GM12874 (cell line): ENCODE results near the gene POU6F2.

Experiments
- TF ChIP-seq, protein P1 (sequence below): IDR thresholded peaks from 2 replicates; pipeline ENCODE4 v1.5.1; 2011; ENCODE audit warnings: low read depth, mild to moderate bottlenecking, control low read depth, low read length, moderate library complexity; ENCODE audit not compliant: insufficient read depth

Gene POU6F2

DNA sequence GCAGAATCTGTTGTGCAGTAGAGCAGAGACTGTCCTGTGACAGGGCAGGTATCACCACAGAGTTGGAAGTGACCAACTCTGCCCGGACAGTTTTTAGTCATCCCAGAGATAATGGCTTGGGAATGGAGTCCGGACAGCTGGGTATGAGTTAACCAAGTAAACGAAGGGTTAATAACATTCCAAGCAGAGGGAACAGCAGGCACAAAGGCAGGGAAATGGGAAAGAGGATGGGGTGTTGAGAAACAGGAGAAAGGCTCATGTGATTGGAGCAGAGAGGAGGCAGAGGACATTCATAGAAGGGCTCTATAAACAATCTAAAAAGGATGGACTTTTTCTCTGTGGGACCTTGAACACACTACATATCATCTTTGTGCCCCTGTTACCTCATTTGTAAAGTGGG is 456.3 kb downstream of the POU6F2 start:
- TF ChIP-seq, protein P1, sequence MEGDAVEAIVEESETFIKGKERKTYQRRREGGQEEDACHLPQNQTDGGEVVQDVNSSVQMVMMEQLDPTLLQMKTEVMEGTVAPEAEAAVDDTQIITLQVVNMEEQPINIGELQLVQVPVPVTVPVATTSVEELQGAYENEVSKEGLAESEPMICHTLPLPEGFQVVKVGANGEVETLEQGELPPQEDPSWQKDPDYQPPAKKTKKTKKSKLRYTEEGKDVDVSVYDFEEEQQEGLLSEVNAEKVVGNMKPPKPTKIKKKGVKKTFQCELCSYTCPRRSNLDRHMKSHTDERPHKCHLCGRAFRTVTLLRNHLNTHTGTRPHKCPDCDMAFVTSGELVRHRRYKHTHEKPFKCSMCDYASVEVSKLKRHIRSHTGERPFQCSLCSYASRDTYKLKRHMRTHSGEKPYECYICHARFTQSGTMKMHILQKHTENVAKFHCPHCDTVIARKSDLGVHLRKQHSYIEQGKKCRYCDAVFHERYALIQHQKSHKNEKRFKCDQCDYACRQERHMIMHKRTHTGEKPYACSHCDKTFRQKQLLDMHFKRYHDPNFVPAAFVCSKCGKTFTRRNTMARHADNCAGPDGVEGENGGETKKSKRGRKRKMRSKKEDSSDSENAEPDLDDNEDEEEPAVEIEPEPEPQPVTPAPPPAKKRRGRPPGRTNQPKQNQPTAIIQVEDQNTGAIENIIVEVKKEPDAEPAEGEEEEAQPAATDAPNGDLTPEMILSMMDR = no peak

DNA sequence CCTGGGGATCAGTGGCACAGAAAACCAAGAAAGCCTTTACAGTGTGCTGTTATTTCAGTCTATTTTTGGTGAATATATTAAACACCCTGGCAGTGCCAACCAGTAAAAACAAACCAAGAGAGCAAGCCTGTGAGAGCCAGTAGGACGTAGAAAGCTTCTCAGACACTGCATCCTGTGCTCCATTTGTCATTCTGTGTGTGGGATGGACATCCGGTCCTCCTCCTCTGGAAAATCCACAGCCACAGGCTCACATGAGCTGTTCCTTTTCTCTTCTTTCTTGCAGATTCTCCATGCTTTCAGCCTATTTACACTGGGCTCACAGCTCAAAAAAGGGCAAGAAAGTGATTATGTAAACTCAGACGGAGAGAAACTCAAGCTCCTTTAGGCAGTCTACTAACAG is 468.8 kb downstream of the POU6F2 start:
- TF ChIP-seq, protein P1 = no peak

DNA sequence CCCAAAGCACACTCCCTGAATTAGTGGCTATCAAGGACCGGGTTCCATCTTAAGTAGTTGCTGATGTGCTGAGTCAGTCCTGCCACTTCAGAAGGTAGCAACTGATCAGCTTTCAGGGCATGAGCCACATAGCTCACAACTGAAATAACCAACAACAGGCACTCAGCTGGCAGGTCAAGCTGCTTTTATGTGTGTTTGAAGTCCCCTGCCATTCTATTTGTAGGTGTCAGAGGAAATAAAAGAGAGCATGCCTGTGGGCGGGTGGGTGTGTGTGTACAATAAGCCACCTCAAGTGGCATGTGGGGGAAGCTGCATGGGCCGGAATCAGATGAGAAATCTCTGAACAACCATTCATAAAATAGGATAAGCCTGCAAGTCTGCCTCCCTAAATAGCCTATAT is 474.2 kb downstream of the POU6F2 start:
- TF ChIP-seq, protein P1 = no peak

DNA sequence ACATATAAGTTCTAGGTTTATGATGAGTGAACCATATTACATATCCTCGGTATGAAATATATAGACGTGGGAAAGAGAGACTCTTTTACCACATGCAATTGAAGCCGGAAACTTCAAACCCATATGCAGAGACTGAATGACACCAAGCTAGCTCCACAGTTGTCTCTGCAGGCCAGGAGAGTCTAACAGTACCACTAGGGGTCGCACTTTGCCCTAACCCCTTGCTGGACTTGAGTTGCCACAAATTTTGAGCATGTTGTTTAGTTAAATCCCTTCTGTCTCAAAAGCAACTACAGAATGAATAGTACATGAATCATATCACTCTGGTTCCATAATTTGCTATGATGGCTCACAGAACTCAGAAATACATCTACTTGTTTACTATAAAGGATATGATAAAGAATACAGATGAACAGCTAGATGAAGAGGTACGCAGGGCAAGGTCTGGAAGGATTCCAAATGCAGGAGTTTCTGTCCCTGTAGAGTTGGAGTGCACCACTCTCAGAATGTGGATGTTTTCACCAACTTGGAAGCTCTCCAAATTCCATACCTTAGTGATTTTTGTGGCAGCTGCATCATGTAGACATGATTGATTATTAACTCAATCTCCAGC is 476.1 kb downstream of the POU6F2 start:
- TF ChIP-seq, protein P1 = peak; percentile 88

DNA sequence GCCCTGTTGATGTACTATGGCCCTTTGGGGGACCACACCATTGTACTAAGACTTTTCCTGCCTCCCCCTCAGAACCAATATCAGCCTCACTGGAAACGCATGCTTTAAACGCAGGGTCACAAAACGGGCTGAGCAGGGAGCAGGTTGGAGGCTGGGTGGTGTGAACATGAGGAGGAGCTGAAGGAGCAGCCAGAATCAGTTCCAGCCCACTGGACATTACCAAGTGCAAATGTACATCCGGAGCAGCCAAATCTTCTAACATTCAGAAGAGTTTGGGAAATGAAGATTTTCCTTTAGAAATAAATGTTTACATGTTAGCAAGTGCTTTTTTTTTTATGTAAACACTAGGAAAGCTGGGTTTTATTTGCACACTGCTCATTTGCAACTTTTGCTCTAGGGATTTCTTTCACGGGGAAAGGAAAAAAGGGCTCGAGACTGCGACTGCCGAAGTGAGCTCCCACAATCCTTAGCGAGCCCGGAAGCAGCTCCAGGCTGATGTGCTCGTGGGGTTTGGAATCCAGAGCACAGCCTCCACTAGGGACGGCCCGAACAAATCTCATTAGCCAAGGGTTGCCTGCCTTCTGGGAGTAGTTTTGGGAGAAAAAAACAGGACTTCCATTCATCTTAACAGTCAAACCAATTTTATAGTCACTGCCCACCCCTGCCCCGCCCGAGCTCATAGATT is 480.5 kb downstream of the POU6F2 start:
- TF ChIP-seq, protein P1 = no peak

DNA sequence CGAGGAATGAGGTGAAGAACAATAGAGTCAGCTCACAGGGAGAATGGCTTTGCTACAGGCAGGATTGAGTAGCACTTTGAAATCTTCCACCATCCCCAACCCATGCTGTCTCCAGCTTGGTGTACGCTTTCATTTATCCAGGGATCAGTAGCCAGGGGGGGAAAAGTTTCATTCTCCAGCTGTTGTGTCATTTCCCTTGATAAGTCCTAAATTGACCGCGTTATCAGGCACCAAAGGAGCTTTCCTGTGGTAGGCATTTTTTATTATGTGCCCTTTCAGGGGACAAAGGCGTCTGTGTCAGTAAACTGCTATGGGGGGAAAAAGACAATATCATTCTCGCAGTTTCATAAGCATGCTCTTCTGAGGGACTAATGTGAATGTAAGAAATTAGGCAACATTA is 481.9 kb downstream of the POU6F2 start:
- TF ChIP-seq, protein P1 = no peak

DNA sequence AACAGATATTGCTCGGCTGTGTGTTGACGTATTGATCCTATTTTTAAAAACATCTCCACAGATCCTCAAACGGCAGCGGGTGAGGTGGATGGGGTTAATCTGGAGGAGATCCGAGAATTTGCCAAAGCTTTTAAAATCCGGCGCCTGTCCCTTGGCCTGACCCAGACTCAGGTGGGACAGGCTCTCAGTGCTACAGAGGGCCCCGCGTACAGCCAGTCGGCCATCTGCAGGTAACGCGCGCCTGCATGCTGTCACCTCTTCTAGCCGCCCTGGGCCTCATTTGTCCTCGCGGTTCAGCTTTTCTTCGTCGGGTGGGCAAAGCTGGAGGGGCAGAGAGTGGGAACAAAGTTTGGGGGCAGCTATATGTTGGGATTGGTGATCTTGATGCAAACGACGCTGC is 482.8 kb downstream of the POU6F2 start:
- TF ChIP-seq, protein P1 = no peak
